Memory B cell (primary cell): ENCODE results near the gene GPR152.
A peak's percentile ranks its signal among the peaks of the same experiment; 100 is the strongest.
"Not testable (repeated sequence)": the region's sequence is repeated elsewhere in the genome, so short reads cannot be mapped to it uniquely, and the experiment has no call there.

ENCODE experiments used
- ATAC-seq: fragments of 150-1000 bp; cut with Tn5 transposase; 2 replicates; pipeline ENCODE4 v1.10.0; 2021; ENCODE audit warnings: low read depth, mild to moderate bottlenecking, moderate library complexity
- DNase-seq, 2 donors: peaks; one replicate each; pipeline ENCODE4 v3.0.0; 2022; ENCODE audit warnings: low spot score in 2 of 2
- H3K27ac Mint-ChIP-seq: one replicate; pipeline ENCODE4 v1.8.0; 2022; ENCODE audit warnings: mild to moderate bottlenecking, moderate library complexity, mixed read lengths
- H3K27me3 Mint-ChIP-seq: one replicate; pipeline ENCODE4 v1.8.0; 2022; ENCODE audit warnings: mixed read lengths
- H3K36me3 Mint-ChIP-seq: one replicate; pipeline ENCODE4 v1.8.0; 2022; ENCODE audit warnings: mild to moderate bottlenecking, mixed read lengths
- H3K4me1 Mint-ChIP-seq: one replicate; pipeline ENCODE4 v1.8.0; 2022; ENCODE audit warnings: mixed read lengths
- H3K4me3 Mint-ChIP-seq: one replicate; pipeline ENCODE4 v1.8.0; 2022; ENCODE audit warnings: mild to moderate bottlenecking, moderate library complexity, mixed read lengths
- H3K9me3 Mint-ChIP-seq: one replicate; pipeline ENCODE4 v1.8.0; 2022; ENCODE audit warnings: mixed read lengths

GPR152 gene

GRCh38 chr11:67482275-67482826 is 29.8 kb upstream of the GPR152 start:
- DNase-seq, result no peak
- Mint-ChIP-seq H3K36me3 (no peaks in the 10 kb centered on the region), H3K9me3 (no peaks in the 10 kb centered on the region), H3K27ac (peak overlapping the region; percentile 92), H3K4me1 (peaks cover 40% of the 10 kb centered on the region), H3K27me3 (no peaks in the 10 kb centered on the region), H3K4me3 (peak overlapping the region; percentile 99)
- ATAC-seq, result peak; percentile 15

DNA sequence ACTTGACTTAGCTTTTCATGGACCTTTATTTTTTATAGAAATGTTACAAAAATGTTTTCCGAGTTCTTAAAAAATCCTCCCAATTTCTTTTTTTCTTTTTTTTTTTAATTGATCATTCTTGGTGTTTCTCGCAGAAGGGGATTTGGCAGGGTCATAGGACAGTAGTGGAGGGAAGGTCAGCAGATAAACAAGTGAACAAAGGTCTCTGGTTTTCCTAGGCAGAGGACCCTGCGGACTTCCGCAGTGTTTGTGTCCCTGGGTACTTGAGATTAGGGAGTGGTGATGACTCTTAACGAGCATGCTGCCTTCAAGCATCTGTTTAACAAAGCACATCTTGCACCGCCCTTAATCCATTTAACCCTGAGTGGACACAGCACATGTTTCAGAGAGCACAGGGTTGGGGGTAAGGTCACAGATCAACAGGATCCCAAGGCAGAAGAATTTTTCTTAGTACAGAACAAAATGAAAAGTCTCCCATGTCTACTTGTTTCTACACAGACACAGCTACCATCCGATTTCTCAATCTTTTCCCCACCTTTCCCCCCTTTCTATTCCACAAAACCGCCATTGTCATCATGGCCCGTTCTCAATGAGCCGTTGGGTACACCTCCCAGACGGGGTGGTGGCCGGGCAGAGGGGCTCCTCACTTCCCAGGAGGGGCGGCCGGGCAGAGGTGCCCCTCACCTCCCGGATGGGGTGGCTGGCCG is 25.0 kb upstream of the GPR152 start:
- H3K27me3 Mint-ChIP-seq, DNase-seq, H3K27ac Mint-ChIP-seq, H3K4me3 Mint-ChIP-seq, ATAC-seq, H3K9me3 Mint-ChIP-seq, H3K36me3 Mint-ChIP-seq, H3K4me1 Mint-ChIP-seq: not testable (repeated sequence)

DNA sequence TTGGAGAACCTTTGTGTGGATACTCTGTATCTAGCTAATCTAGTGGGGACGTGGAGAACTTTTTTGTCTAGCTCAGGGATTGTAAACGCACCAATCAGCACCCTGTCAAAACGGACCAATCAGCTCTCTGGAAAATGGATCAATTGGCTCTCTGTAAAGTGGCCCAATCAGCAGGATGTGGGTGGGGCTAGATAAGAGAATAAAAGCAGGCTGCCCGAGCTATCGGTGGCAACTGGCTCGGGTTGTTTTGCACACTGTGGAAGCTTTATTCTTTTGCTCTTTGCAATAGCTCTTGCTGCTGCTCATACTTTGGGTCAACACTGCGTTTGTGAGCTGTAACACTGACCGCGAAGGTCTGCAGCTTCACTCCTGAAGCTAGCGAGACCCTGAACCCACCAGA is 24.2 kb upstream of the GPR152 start:
- not testable (repeated sequence) for H3K27ac Mint-ChIP-seq, H3K36me3 Mint-ChIP-seq, H3K9me3 Mint-ChIP-seq, ATAC-seq, H3K4me3 Mint-ChIP-seq, H3K27me3 Mint-ChIP-seq, DNase-seq, H3K4me1 Mint-ChIP-seq

DNA sequence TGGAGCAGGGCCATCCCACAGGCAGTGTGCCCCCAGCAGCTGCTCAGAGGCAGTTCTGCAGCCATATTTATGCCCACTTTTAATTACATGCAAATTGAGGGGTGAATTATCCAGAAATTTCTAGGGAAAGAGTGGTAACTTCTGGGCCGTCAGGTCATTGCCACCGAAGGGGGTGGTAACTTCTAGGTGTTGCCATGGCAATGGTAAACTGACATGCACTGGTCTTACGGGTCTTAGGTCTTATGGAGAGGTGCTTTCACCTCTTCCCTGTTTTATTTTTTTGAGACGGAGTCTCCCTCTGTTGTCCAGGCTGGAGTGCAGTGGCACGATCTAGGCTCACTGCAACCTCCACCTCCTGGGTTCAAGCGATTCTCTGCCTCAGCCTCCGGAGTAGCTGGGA is 20.4 kb upstream of the GPR152 start:
- no peak overlapping the region for H3K4me3 Mint-ChIP-seq

GRCh38 chr11:67470337-67471002 is 17.9 kb upstream of the GPR152 start:
- Mint-ChIP-seq H3K9me3 (no peaks in the 10 kb centered on the region), H3K27ac (no peak overlapping the region), H3K27me3 (no peaks in the 10 kb centered on the region), H3K36me3 (peaks cover 2% of the 10 kb centered on the region), H3K4me1 (peaks cover 21% of the 10 kb centered on the region), H3K4me3 (no peak overlapping the region)
- no peak for ATAC-seq
- DNase-seq, result no peak

More for the DNA sequence above, 20.4 kb upstream of the GPR152 start:
- DNase-seq (no peak), ATAC-seq (no peak)
- no peak overlapping the region for H3K27ac Mint-ChIP-seq
- H3K4me1 Mint-ChIP-seq, result peaks cover 12% of the 10 kb centered on the region
- H3K27me3 Mint-ChIP-seq, result no peaks in the 10 kb centered on the region
- H3K36me3 Mint-ChIP-seq, result no peaks in the 10 kb centered on the region
- H3K9me3 Mint-ChIP-seq, result no peaks in the 10 kb centered on the region

DNA sequence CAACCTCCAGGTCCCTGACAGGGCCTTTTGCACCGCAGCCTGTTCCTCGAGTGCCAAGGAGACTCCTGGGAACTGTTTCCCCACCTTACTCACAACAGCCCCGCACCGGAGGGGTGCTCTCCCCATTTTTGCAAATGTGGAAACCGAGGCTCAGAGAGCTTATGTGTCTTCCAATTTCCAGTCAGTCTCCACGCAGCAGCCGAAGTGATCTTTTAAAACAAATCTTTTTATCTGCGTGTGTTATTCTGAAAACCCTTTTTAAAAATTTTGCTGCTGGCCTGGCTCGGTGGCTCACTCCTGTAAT is 16.9 kb upstream of the GPR152 start:
- DNase-seq (no peak), ATAC-seq (no peak)
- no peaks in the 10 kb centered on the region for H3K27me3 Mint-ChIP-seq
- H3K36me3 Mint-ChIP-seq, result peaks cover 5% of the 10 kb centered on the region
- no peaks in the 10 kb centered on the region for H3K9me3 Mint-ChIP-seq
- H3K27ac Mint-ChIP-seq, result peak overlapping the region; percentile 70
- H3K4me1 Mint-ChIP-seq, result peaks cover 27% of the 10 kb centered on the region
- H3K4me3 Mint-ChIP-seq, result peak overlapping the region; percentile 90

GRCh38 chr11:67468759-67469507 is 16.4 kb upstream of the GPR152 start, which contains the start of gene TMEM134:
Gene TMEM134 (minus strand): TSS chr11:67469251. CDS start chr11:67469192, 59 bp downstream.
- peak; percentile 76 for ATAC-seq
- Mint-ChIP-seq H3K27me3 (no peaks in the 10 kb centered on the region), H3K4me3 (peak within 1 kb of the TSS; percentile 90), H3K4me1 (peaks cover 27% of the 10 kb centered on the region), H3K27ac (peak within 1 kb of the TSS; percentile 79), H3K9me3 (no peaks in the 10 kb centered on the region), H3K36me3 (peaks cover 5% of the 10 kb centered on the region)
- peak; percentile 79 to 86 for DNase-seq

GRCh38 chr11:67468456-67468758 is 15.9 kb upstream of the GPR152 start:
- Mint-ChIP-seq H3K27ac (peak overlapping the region; percentile 79), H3K4me1 (peaks cover 27% of the 10 kb centered on the region)

DNA sequence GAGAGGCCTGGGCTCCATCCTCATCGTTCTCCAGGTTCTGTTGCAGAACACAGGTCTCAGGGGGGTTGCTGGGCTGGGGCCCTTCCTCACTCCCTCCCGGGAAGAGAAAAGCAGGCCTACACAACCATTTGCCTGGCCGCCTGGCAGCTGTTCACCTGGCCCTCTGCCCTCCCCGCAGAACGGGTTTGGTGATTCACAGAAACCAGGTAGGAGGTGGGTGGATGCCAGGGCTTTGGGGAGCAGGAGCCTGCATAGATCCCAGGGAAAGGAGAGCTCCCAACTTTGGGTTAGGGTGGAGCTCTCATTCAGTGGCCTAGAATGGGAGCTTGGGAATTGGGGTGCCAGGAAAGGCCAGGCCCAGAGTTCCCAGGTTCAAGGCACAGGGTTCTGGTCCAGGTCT is 15.5 kb upstream of the GPR152 start:
- DNase-seq (no peak), ATAC-seq (no peak)
- Mint-ChIP-seq H3K4me1 (peaks cover 27% of the 10 kb centered on the region), H3K27ac (peak overlapping the region; percentile 79), H3K27me3 (no peaks in the 10 kb centered on the region), H3K9me3 (no peaks in the 10 kb centered on the region), H3K4me3 (peak overlapping the region; percentile 90), H3K36me3 (peaks cover 5% of the 10 kb centered on the region)

More at GRCh38 chr11:67468456-67468758, 15.9 kb upstream of the GPR152 start:
- DNase-seq (no peak), ATAC-seq (no peak)
- Mint-ChIP-seq H3K9me3 (no peaks in the 10 kb centered on the region), H3K4me3 (peak overlapping the region; percentile 90), H3K27me3 (no peaks in the 10 kb centered on the region), H3K36me3 (peaks cover 5% of the 10 kb centered on the region)

- peaks cover 30% of the 10 kb centered on the region for H3K4me1 Mint-ChIP-seq
Observed at GRCh38 chr11:67466962-67467771, 14.6 kb upstream of the GPR152 start.

GRCh38 chr11:67466367-67466766 is 13.8 kb upstream of the GPR152 start:
- ATAC-seq (no peak), DNase-seq (no peak)
- peak overlapping the region; percentile 90 for H3K4me3 Mint-ChIP-seq
- H3K9me3 Mint-ChIP-seq, result no peaks in the 10 kb centered on the region
- no peaks in the 10 kb centered on the region for H3K27me3 Mint-ChIP-seq
- H3K27ac Mint-ChIP-seq, result peak overlapping the region; percentile 35
- H3K36me3 Mint-ChIP-seq, result peaks cover 5% of the 10 kb centered on the region
- H3K4me1 Mint-ChIP-seq, result peaks cover 23% of the 10 kb centered on the region

More at GRCh38 chr11:67466962-67467771, 14.6 kb upstream of the GPR152 start:
- Mint-ChIP-seq H3K9me3 (no peaks in the 10 kb centered on the region), H3K27me3 (no peaks in the 10 kb centered on the region), H3K27ac (peak overlapping the region; percentile 76), H3K4me3 (peak overlapping the region; percentile 90), H3K36me3 (peaks cover 5% of the 10 kb centered on the region)
- no peak for ATAC-seq
- DNase-seq, result no peak

DNA sequence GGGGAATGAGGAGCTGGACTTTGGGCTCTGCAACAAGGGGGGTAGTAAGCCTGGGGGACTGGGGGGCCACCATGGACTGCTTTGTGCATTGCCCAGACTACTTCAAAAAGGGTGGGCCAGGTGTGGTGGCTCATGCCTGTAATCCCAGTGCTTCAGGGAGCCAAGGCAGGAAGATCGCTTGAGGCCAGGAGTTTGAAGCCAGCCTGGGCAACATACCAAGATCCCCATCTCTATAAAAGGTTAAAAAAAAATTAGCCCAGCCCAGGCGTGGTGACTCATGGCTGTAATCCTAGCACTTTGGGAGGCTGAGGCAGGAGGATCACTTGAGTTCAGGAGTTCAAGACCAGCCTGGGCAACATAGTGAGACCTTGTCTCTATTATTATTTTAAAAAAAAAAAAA is 13.0 kb upstream of the GPR152 start:
- H3K27me3 Mint-ChIP-seq, DNase-seq, ATAC-seq, H3K36me3 Mint-ChIP-seq, H3K9me3 Mint-ChIP-seq: not testable (repeated sequence)
- Mint-ChIP-seq H3K27ac (peak overlapping the region; percentile 95), H3K4me3 (peak overlapping the region; percentile 91), H3K4me1 (peaks cover 25% of the 10 kb centered on the region)

- H3K27ac Mint-ChIP-seq, result peak overlapping the region; percentile 95
- peak overlapping the region; percentile 91 for H3K4me3 Mint-ChIP-seq
- peaks cover 5% of the 10 kb centered on the region for H3K36me3 Mint-ChIP-seq
- no peaks in the 10 kb centered on the region for H3K27me3 Mint-ChIP-seq
- H3K4me1 Mint-ChIP-seq, result peaks cover 27% of the 10 kb centered on the region
- ATAC-seq (no peak), DNase-seq (no peak)
- no peaks in the 10 kb centered on the region for H3K9me3 Mint-ChIP-seq
Observed at GRCh38 chr11:67465189-67465510, 12.6 kb upstream of the GPR152 start.
